ENCODE results near the gene HUWE1. TPM values are rescaled to one million over a fixed set of nuclear protein-coding genes. Genes with fewer than 3 reads are reported as not detected.
"Not testable (repeated sequence)": the region's sequence is repeated elsewhere in the genome, so short reads cannot be mapped to it uniquely, and the experiment has no call there.

Gene HUWE1
- total and polyA plus RNA-seq, 12 donors, result 38.4 to 170 (median 109) TPM

- H3K4me3 ChIP-seq, result no peak overlapping the region
- H3K27ac ChIP-seq, result no peak overlapping the region
- intact Hi-C loops (cut with DNase I), result no loop called here
- WGBS, 4 donors, result 85 to 96% (median 86%) methylated on average over 7 to 9 of the region's 9 CpGs; no CpG with 5 or more reads in 1 of the 4 donors
- no peak for DNase-seq
- no peaks in the 10 kb centered on the region for H3K9me3 ChIP-seq (replicated peaks in 1 of 3)
- TF ChIP-seq POLR2A (IDR thresholded peaks at IDR 0.05) (no peak), CTCF (IDR thresholded peaks at IDR 0.05) (no peak)
- H3K27me3 ChIP-seq, result no peaks in the 10 kb centered on the region
- peaks cover 0 to 88% of the 10 kb centered on the region in 2 donors for H3K36me3 ChIP-seq (replicated peaks in 1 of 2)
- H3K4me1 ChIP-seq (replicated peaks in 1 of 2), result no peaks in the 10 kb centered on the region
Measured at GRCh38 chrX:53544936-53545335, 141.6 kb downstream of the HUWE1 start.

GRCh38 chrX:53538781-53539180 is 147.7 kb downstream of the HUWE1 start:
- 37 to 51% (median 45%) methylated on average over 8 of the region's 8 CpGs for WGBS, 4 donors
- H3K4me1 ChIP-seq (replicated peaks in 1 of 2), result no peaks in the 10 kb centered on the region
- H3K4me3 ChIP-seq, result no peak overlapping the region
- H3K9me3 ChIP-seq (replicated peaks in 1 of 3), result no peaks in the 10 kb centered on the region
- no peak overlapping the region for H3K27ac ChIP-seq
- peak; percentile 24 to 57 (median 37) for DNase-seq
- intact Hi-C loops (cut with DNase I), result no loop called here
- TF ChIP-seq POLR2A (IDR thresholded peaks at IDR 0.05) (no peak), CTCF (IDR thresholded peaks at IDR 0.05) (no peak)
- peaks cover 0 to 77% of the 10 kb centered on the region in 2 donors for H3K36me3 ChIP-seq (replicated peaks in 1 of 2)
- peaks cover 4% of the 10 kb centered on the region for H3K27me3 ChIP-seq

- H3K27me3 ChIP-seq; H3K9me3 ChIP-seq (replicated peaks in 1 of 3); H3K27ac ChIP-seq; intact Hi-C loops (cut with DNase I); H3K4me3 ChIP-seq; H3K4me1 ChIP-seq (replicated peaks in 1 of 2); DNase-seq: not testable (repeated sequence)
- WGBS, 4 donors, result 75 to 82% (median 79%) methylated on average over 14 to 21 of the region's 21 CpGs
- H3K36me3 ChIP-seq (replicated peaks in 1 of 2), result peaks cover 0 to 37% of the 10 kb centered on the region in 2 donors
Measured at GRCh38 chrX:53531255-53531966, 155.1 kb downstream of the HUWE1 start.

- Histone ChIP-seq H3K27ac (no peak overlapping the region), H3K4me1 (replicated peaks in 1 of 2) (no peaks in the 10 kb centered on the region), H3K36me3 (replicated peaks in 1 of 2) (no peaks in the 10 kb centered on the region), H3K27me3 (peaks cover 8% of the 10 kb centered on the region), H3K9me3 (replicated peaks in 1 of 3) (no peaks in the 10 kb centered on the region), H3K4me3 (no peak overlapping the region)
- DNase-seq, result no peak
- intact Hi-C loops (cut with DNase I), result no loop called here
- no peak for TF ChIP-seq CTCF (IDR thresholded peaks at IDR 0.05)
- TF ChIP-seq POLR2A (IDR thresholded peaks at IDR 0.05), result no peak
Measured at GRCh38 chrX:53526999-53527398, 159.5 kb downstream of the HUWE1 start.

GRCh38 chrX:53511322-53511721 is 175.2 kb downstream of the HUWE1 start:
- DNase-seq, result no peak
- Histone ChIP-seq H3K4me1 (replicated peaks in 1 of 2) (no peaks in the 10 kb centered on the region), H3K4me3 (no peak overlapping the region), H3K9me3 (replicated peaks in 1 of 3) (no peaks in the 10 kb centered on the region), H3K36me3 (replicated peaks in 1 of 2) (no peaks in the 10 kb centered on the region), H3K27me3 (peaks cover 5% of the 10 kb centered on the region), H3K27ac (no peak overlapping the region)
- intact Hi-C loops (cut with DNase I), result no loop called here
- 88 to 100% (median 92%) methylated on average over 1 to 2 of the region's 2 CpGs for WGBS, 4 donors
- TF ChIP-seq POLR2A (IDR thresholded peaks at IDR 0.05), result no peak

GRCh38 chrX:53504035-53504434 is 182.5 kb downstream of the HUWE1 start:
- H3K4me1 ChIP-seq (replicated peaks in 1 of 2); H3K36me3 ChIP-seq (replicated peaks in 1 of 2); H3K4me3 ChIP-seq; intact Hi-C loops (cut with DNase I); H3K27ac ChIP-seq; DNase-seq; H3K9me3 ChIP-seq (replicated peaks in 1 of 3); H3K27me3 ChIP-seq: not testable (repeated sequence)
- 91% methylated on average over 6 to 21 of the region's 28 CpGs; no CpG with 5 or more reads in 2 of the 4 donors for WGBS, 4 donors

Data from adrenal gland (tissue), 12 donors.